ENCODE data around the gene KLHL41. TPM values are rescaled to one million over a fixed set of nuclear protein-coding genes. Genes with fewer than 3 reads are reported as not detected.

The KLHL41 gene
- total and polyA plus RNA-seq, 2 donors from 2014 or later (not counting 2 experiments from before 2014, with no cell fraction given): 0.18 to 0.19 TPM

Other genes starting within 250 kb of the KLHL41 start
- not detected in 2 replicates for gene LRP2, start 147.2 kb upstream of the KLHL41 start, total RNA-seq
- gene LRP2, start 147.2 kb upstream of the KLHL41 start, polyA plus RNA-seq: not detected in 2 replicates
- 4.9 and 5.6 TPM in 2 replicates for gene BBS5, start 30.2 kb upstream of the KLHL41 start, total RNA-seq
- 3.7 and 3.9 TPM in 2 replicates for gene BBS5, start 30.2 kb upstream of the KLHL41 start, polyA plus RNA-seq
- gene FASTKD1, start 64.2 kb downstream of the KLHL41 start, total RNA-seq: 28.3 and 35.2 TPM in 2 replicates
- 25.2 and 32.5 TPM in 2 replicates for gene FASTKD1, start 64.2 kb downstream of the KLHL41 start, polyA plus RNA-seq
- 34.6 and 41.4 TPM in 2 replicates for gene PPIG, start 74.6 kb downstream of the KLHL41 start, total RNA-seq
- 24.0 and 31.2 TPM in 2 replicates for gene PPIG, start 74.6 kb downstream of the KLHL41 start, polyA plus RNA-seq
- not detected in 2 replicates for gene CFAP210, start 184.7 kb downstream of the KLHL41 start, total RNA-seq
- 0.18 TPM in 1 of 2 replicates, not detected in the other for gene CFAP210, start 184.7 kb downstream of the KLHL41 start, polyA plus RNA-seq
- 1.2 and 2.5 TPM in 2 replicates for gene PHOSPHO2, start 184.8 kb downstream of the KLHL41 start, total RNA-seq
- gene PHOSPHO2, start 184.8 kb downstream of the KLHL41 start, polyA plus RNA-seq: 1.0 and 2.0 TPM in 2 replicates
- gene KLHL23, start 224.1 kb downstream of the KLHL41 start, total RNA-seq: 4.8 and 5.6 TPM in 2 replicates
- gene KLHL23, start 224.1 kb downstream of the KLHL41 start, polyA plus RNA-seq: 1.1 and 1.6 TPM in 2 replicates

Measured in foreskin keratinocyte (primary cell).